Thyroid gland (tissue), 4 donors: ENCODE results near the gene NFATC2IP. TPM values are rescaled to one million over a fixed set of nuclear protein-coding genes. Genes with fewer than 3 reads are reported as not detected.
A peak's percentile ranks its signal among the peaks of the same experiment; 100 is the strongest.

Experiments
- DNase-seq, 2 donors: peaks; one replicate each; pipeline ENCODE4 v3.0.0-alpha.2; 2019
- H3K27ac ChIP-seq, 3 donors: fragments of 200-600 bp; sonication (generic); 1 replicate in 2 of 3; 2 replicates in 1 of 3; pipeline ENCODE4 v1.5.1; 2016 to 2019; ENCODE audit warnings: mild to moderate bottlenecking in 1 of 3, moderate library complexity in 1 of 3
- H3K27me3 ChIP-seq: fragments of 200-600 bp; sonication (generic); one replicate; pipeline ENCODE4 v1.5.1; 2019
- H3K36me3 ChIP-seq, 2 donors: fragments of 200-600 bp; sonication (generic); one replicate each; pipeline ENCODE4 v1.5.1; 2016 to 2019
- H3K4me1 ChIP-seq, 2 donors: fragments of 200-600 bp; sonication (generic); one replicate each; pipeline ENCODE4 v1.5.1; 2017 to 2019
- H3K4me3 ChIP-seq, 3 donors: fragments of 200-600 bp; sonication (generic); replicated peaks in 1 of 3; 1 replicate in 2 of 3; 2 replicates in 1 of 3; pipeline ENCODE4 v1.5.1; 2016; ENCODE audit warnings: mild to moderate bottlenecking in 1 of 3
- H3K9me3 ChIP-seq: fragments of 200-600 bp; sonication (generic); one replicate; pipeline ENCODE4 v1.5.1; 2017
- POLR2A ChIP-seq, 2 donors: fragments of 450-650 bp; IDR thresholded peaks; one replicate each; pipeline ENCODE4 v1.6.1; 2017; ENCODE audit warnings: antibody characterized with exemption in 2 of 2, mild to moderate bottlenecking in 2 of 2, moderate library complexity in 1 of 2
- WGBS, 2 donors: methylation state at CpG; one replicate each; pipeline ENCODE4 v1.1.5; 2017; 5-methylcytosine and 5-hydroxymethylcytosine counted together
- intact Hi-C: fragments of 100-400 bp; cut with DNase I; formaldehyde crosslinking; loops from one replicate; pipeline ENCODE4 v1.15.1; 2023
- total RNA-seq, 4 donors: library from RNA; depleted of rRNA; stranded (reverse); fragments of >200 nt; gene quantifications; one replicate each; pipeline ENCODE4 v1.2.3, GENCODE V29; 2016
- TF ChIP-seq, protein P1 (sequence below), 6 experiments: fragments of 200-600 bp in 3 of 6; fragments of 450-650 bp in 3 of 6; sonication (generic) in 3 of 6; IDR thresholded peaks; one replicate each; pipeline ENCODE4 v1.5.1; 2016 to 2019; ENCODE audit warnings: antibody characterized with exemption in 6 of 6, mild to moderate bottlenecking in 2 of 6, inconsistent platforms in 1 of 6, moderate library complexity in 1 of 6

The NFATC2IP gene
- total RNA-seq, 4 donors from 2014 or later = 20.5 to 33.6 (median 28.2) TPM

- H3K9me3 ChIP-seq = no peaks in the 10 kb centered on the region
- H3K27me3 ChIP-seq = no peaks in the 10 kb centered on the region
- no peak overlapping the region for H3K27ac ChIP-seq
- H3K4me3 ChIP-seq = no peak overlapping the region
- TF ChIP-seq, protein P1, sequence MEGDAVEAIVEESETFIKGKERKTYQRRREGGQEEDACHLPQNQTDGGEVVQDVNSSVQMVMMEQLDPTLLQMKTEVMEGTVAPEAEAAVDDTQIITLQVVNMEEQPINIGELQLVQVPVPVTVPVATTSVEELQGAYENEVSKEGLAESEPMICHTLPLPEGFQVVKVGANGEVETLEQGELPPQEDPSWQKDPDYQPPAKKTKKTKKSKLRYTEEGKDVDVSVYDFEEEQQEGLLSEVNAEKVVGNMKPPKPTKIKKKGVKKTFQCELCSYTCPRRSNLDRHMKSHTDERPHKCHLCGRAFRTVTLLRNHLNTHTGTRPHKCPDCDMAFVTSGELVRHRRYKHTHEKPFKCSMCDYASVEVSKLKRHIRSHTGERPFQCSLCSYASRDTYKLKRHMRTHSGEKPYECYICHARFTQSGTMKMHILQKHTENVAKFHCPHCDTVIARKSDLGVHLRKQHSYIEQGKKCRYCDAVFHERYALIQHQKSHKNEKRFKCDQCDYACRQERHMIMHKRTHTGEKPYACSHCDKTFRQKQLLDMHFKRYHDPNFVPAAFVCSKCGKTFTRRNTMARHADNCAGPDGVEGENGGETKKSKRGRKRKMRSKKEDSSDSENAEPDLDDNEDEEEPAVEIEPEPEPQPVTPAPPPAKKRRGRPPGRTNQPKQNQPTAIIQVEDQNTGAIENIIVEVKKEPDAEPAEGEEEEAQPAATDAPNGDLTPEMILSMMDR (IDR thresholded peaks at IDR 0.05) = no peak
- no peak for TF ChIP-seq POLR2A (IDR thresholded peaks at IDR 0.05)
- H3K4me1 ChIP-seq = no peaks in the 10 kb centered on the region
- intact Hi-C loops = no loop called here
- no peak for DNase-seq
- H3K36me3 ChIP-seq = no peaks in the 10 kb centered on the region
- 51 to 59% methylated on average over 8 of the region's 8 CpGs for WGBS, 2 donors
Observed at GRCh38 chr16:28933171-28933570, 17.6 kb upstream of the NFATC2IP start.

- H3K4me1 ChIP-seq = no peaks in the 10 kb centered on the region
- intact Hi-C loops = no loop called here
- TF ChIP-seq POLR2A (IDR thresholded peaks at IDR 0.05) = no peak
- TF ChIP-seq, protein P1 (IDR thresholded peaks at IDR 0.05) = no peak
Observed at GRCh38 chr16:28935346-28935745, 15.4 kb upstream of the NFATC2IP start.

GRCh38 chr16:28935924-28936783, 14.6 kb upstream of the NFATC2IP start:
- WGBS, 2 donors = 42 to 65% methylated on average over 16 to 25 of the region's 36 CpGs
- no peak for TF ChIP-seq POLR2A (IDR thresholded peaks at IDR 0.05)
- TF ChIP-seq, protein P1 (IDR thresholded peaks at IDR 0.05) = no peak
- H3K27me3 ChIP-seq = no peaks in the 10 kb centered on the region
- no peak overlapping the region for H3K27ac ChIP-seq
- no peaks in the 10 kb centered on the region for H3K9me3 ChIP-seq
- H3K4me1 ChIP-seq = no peaks in the 10 kb centered on the region
- no peak overlapping the region for H3K4me3 ChIP-seq
- no peaks in the 10 kb centered on the region for H3K36me3 ChIP-seq
- DNase-seq = peak; percentile 50 to 55
- intact Hi-C loops = no loop called here

More at GRCh38 chr16:28935346-28935745, 15.4 kb upstream of the NFATC2IP start:
- Histone ChIP-seq H3K27ac (no peak overlapping the region), H3K36me3 (no peaks in the 10 kb centered on the region), H3K4me3 (no peak overlapping the region), H3K9me3 (no peaks in the 10 kb centered on the region), H3K27me3 (no peaks in the 10 kb centered on the region)
- 92% methylated on average over 4 of the region's 4 CpGs for WGBS, 2 donors
- no peak for DNase-seq

DNA sequence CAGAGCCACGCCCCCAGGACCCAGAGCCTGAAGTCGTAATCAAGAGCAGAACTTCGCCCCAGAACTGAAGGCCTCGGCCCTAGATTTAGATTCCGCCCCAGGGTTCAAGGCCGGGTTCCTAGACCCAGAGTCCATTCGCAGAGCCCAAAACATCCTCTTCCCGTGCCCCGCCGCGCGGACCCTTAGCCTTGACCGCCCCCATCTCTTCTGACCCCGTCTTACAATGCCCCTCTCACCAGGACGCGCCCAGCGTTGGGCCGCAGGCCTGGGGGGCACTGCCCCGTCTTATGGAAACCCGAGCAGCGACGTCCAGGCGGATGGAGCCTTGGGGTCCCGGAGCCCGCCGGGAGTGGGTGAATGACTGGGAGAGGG, 14.0 kb upstream of the NFATC2IP start:
- no peak for TF ChIP-seq POLR2A (IDR thresholded peaks at IDR 0.05)
- TF ChIP-seq, protein P1 (IDR thresholded peaks at IDR 0.05) = no peak
- DNase-seq = no peak
- no peak overlapping the region for H3K27ac ChIP-seq
- 77 to 82% methylated on average over 23 to 26 of the region's 26 CpGs for WGBS, 2 donors
- no peaks in the 10 kb centered on the region for H3K4me1 ChIP-seq
- no peaks in the 10 kb centered on the region for H3K36me3 ChIP-seq
- H3K27me3 ChIP-seq = no peaks in the 10 kb centered on the region
- H3K9me3 ChIP-seq = no peaks in the 10 kb centered on the region
- intact Hi-C loops = no loop called here
- no peak overlapping the region for H3K4me3 ChIP-seq

- H3K4me1 ChIP-seq = no peaks in the 10 kb centered on the region
- TF ChIP-seq, protein P1 (IDR thresholded peaks at IDR 0.05) = no peak
- TF ChIP-seq POLR2A (IDR thresholded peaks at IDR 0.05) = no peak
- no peak overlapping the region for H3K4me3 ChIP-seq
- no peaks in the 10 kb centered on the region for H3K27me3 ChIP-seq
- DNase-seq = no peak
- 80 to 85% methylated on average over 13 to 14 of the region's 14 CpGs for WGBS, 2 donors
- H3K27ac ChIP-seq = no peak overlapping the region
- intact Hi-C loops = no loop called here
- no peaks in the 10 kb centered on the region for H3K9me3 ChIP-seq
- no peaks in the 10 kb centered on the region for H3K36me3 ChIP-seq
Observed at GRCh38 chr16:28937222-28937876, 13.4 kb upstream of the NFATC2IP start.
